GM12892 (cell line): ENCODE measurements around the gene DNASE2.
"Not testable (repeated sequence)": the region's sequence is repeated elsewhere in the genome, so short reads cannot be mapped to it uniquely, and the experiment has no call there.

Experiments used
- DNase-seq: peaks from one replicate; pipeline ENCODE4 v3.0.0; 2011; ENCODE audit not compliant: insufficient read length
- FAIRE-seq: peaks from 2 replicates; lab custom pipeline; 2011; peaks lifted over from hg19 to GRCh38; lab: Jason Lieb, UNC
- POLR2A ChIP-seq: IDR thresholded peaks from 2 replicates; pipeline ENCODE4 v1.6.1; 2011; ENCODE audit warnings: low read depth, low read length, control low read depth
- POLR2AphosphoS5 ChIP-seq: IDR thresholded peaks from 2 replicates; pipeline ENCODE4 v1.6.1; 2011; ENCODE audit warnings: low read depth, low read length, control low read depth
- TAF1 ChIP-seq: IDR thresholded peaks from 2 replicates; pipeline ENCODE4 v1.6.1; 2011; ENCODE audit warnings: low read depth, mild to moderate bottlenecking, control low read depth, low read length, borderline replicate concordance

DNASE2 gene

DNA sequence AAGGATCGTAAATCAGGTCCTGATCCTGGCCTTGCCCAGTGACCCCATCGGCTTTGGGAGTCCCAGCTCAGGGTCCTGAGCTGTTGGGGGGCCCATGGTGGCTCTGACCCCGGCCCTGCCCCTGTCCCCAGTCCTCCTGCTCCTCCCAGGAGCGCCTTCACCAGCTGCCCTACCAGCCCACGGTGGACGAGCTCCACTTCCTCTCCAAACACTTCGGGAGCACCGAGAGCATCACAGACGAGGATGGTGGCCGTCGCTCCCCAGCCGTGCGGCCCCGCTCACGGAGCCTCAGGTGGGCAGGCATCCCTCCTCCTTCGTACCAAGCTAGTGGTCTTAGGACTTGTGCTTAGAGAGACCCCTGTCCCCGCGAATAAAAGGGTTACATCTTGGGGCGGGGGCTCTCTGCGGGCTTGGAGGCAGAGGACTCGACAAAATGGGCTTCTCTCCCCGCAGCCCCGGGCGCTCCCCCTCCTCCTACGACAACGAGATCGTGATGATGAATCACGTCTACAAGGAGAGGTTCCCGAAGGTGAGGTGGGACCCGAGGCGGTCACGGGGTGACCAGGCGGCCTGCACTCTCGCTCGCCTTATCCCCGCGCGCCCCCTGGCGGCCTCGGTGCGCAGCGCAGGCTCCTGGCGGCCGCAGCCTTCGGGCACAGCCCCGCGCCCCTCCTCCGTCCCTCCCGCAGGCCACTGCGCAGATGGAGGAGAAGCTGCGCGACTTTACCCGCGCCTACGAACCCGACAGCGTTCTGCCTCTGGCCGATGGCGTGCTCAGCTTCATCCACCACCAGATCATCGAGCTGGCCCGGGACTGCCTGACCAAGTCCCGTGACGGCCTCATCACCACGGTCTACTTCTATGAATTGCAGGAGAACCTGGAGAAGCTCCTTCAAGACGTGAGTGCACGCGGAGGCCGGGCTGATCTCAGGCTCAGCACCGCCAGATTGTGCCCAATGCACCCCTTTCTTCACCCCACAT, 33.8 kb downstream of the DNASE2 start:
- no peak for TF ChIP-seq TAF1
- TF ChIP-seq POLR2AphosphoS5 = no peak
- no peak for TF ChIP-seq POLR2A
- DNase-seq (peak; percentile 93), FAIRE-seq (peak; percentile 86)

DNA sequence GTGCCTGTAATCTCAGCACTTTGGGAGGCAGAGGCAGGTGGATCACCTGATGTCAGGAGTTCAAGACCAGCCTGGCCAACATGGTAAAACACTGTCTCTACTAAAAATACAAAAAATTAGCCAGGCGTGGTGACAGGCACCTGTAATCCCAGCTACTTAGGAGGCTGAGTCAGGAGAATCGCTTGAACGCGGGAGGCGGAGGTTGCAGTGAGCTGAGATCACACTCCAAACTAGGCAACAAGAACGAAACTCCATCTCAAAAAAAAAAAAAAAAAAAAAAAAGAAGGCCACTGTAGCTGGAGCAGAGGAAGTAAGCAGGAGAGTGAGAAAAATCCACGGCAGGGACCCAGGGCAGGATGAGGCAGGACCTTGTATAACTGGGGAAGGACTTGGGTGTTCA, 34.6 kb downstream of the DNASE2 start:
- DNase-seq, FAIRE-seq: not testable (repeated sequence)

DNA sequence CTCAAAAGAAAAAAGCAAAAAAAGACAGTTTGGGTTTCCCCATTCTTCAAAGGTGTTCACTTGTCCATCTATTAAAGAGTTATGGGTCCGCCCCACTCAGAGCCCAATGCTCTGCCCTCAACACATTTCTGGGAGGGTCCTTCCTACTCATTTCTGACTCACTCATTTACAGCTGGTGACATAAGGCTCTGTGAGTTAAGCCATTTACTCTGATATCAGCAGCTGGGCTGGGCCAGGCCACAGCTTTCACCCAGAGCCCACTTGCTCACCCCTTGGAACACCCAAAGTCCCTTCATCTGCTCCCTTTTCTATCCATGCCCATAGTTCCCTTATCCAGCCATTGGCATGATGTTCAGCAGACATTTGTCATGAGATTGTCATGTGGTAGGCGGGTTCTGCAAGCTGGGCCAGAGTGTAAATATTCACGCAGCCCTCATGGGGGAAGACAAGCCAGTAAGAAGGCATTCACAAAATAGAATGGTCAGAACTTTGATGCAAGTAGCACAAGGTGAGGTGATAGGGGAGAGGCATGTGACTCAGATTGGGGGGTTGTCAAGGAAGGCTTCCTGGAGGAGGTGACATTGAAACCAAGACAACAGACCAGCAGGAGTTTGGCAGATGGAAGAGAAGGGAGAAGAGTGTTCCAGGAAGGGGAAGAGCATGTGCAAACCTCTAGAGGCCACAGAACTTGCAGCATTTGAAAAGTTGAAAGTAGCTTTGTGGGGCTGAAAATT, 37.1 kb downstream of the DNASE2 start:
- DNase-seq (no peak), FAIRE-seq (no peak)
- no peak for TF ChIP-seq POLR2AphosphoS5
- TF ChIP-seq POLR2A = no peak
- no peak for TF ChIP-seq TAF1

DNA sequence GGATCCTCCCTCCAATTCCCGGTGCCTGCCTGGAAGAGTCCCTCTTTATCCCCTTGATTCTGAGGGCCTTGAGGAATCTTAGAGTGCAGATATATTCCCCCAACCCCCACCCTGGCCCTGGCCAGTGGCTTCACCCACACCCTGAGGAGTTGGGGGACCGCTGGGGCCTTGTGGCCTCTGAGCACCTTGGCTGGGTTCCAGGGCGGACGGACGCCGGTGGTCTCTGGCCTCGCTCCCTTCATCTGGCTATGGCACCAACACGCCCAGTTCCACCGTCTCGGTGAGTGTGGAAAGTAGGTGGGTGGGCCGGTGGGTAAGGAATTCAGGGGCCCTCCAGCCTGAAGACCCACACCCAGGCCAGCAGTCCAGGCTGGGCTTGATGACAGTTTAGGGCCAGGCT, 37.9 kb downstream of the DNASE2 start:
- DNase-seq = no peak
- TF ChIP-seq POLR2A (no peak), TAF1 (no peak), POLR2AphosphoS5 (no peak)

DNA sequence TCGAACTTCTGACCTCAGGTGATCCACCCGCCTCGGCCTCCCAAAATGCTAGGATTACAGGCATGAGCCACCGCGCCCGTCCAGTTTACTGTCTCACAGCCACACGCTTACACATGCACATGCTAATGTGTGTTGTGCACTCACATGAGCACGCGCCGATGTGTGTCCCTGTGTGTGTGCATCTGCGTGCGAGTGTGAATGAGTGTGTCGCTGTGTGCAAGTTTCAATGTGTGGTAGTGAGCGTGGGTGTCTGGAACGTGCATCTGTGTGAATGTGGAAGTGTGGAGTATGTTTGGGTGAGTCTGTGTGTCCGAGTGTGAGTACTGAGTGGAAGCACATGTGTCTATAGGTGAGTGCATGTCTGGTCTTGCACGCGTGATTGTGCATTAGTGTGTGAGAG, 38.7 kb downstream of the DNASE2 start:
- no peak for TF ChIP-seq TAF1
- TF ChIP-seq POLR2A = no peak
- TF ChIP-seq POLR2AphosphoS5 = no peak
- FAIRE-seq (no peak), DNase-seq (no peak)

More for the DNA sequence above, 37.9 kb downstream of the DNASE2 start:
- FAIRE-seq = no peak

DNA sequence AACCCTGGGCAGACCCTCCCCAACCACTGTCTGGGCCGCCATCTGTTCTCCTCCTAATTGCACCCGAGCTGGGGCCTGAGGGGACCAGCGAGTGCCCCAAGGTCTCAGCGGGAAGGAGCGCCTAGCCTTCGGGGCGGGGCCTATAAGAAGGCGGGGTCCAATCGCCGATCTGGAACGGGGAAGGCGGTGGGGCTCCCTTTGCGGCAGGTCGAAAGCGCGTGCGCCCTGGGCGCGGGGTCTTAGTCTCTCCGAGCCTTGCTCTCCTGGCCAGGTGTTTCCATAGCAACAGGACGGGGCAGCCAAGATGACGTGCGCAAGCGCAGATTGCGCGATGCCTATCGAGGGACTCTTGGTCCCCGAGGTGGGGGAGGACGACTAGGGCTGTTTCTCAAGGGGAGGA, 40.2 kb downstream of the DNASE2 start:
- DNase-seq = no peak

DNA sequence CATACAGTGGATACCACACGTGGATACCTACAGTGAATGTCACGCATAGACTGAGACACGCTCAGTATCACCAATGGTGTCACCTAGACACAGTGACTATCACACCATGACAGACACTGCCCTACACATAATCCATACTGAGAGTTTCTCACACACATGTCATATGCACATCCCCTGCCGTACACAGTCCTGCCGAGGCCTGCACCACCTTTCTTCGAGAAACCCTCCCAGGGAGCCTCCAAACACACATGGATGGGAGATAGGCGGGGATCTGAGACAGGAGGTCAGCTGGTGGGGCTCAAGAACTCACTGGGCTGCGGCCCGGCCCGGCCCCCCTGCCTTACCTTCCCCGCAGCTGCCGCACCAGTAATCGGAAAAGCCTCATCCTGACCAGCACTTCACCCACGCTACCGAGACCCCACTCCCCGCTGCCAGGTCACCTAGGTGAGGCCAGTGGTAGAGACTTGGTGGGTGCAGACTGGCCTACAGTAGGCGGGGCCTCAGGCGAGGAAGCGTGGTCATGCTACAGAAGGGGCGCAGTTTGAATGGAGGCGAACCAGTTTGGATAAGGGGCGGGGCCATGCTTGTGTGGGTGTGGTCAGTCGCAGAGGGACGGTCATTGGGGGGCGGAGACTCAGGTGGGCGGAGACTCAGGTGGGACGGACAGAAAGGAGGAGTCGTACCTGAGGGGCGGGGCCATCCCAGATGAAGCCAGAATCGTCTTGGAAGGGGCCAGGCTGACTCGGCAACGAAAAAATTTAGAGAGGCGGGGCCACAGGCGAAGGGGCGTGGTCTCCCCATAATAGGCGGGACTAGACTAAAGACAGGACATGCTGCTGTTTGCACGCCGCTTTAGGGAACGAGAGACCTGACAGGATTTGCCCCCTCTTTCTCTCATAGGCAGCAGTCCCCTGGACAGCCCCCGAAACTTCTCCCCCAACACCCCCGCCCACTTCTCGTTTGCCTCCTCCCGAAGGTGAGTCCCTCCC, 40.9 kb downstream of the DNASE2 start:
- TF ChIP-seq POLR2A (no peak), TAF1 (no peak), POLR2AphosphoS5 (no peak)
- DNase-seq = no peak
- FAIRE-seq = no peak

More for the DNA sequence above, 40.2 kb downstream of the DNASE2 start:
- FAIRE-seq = no peak
- TF ChIP-seq POLR2AphosphoS5 (no peak), POLR2A (no peak), TAF1 (no peak)

DNA sequence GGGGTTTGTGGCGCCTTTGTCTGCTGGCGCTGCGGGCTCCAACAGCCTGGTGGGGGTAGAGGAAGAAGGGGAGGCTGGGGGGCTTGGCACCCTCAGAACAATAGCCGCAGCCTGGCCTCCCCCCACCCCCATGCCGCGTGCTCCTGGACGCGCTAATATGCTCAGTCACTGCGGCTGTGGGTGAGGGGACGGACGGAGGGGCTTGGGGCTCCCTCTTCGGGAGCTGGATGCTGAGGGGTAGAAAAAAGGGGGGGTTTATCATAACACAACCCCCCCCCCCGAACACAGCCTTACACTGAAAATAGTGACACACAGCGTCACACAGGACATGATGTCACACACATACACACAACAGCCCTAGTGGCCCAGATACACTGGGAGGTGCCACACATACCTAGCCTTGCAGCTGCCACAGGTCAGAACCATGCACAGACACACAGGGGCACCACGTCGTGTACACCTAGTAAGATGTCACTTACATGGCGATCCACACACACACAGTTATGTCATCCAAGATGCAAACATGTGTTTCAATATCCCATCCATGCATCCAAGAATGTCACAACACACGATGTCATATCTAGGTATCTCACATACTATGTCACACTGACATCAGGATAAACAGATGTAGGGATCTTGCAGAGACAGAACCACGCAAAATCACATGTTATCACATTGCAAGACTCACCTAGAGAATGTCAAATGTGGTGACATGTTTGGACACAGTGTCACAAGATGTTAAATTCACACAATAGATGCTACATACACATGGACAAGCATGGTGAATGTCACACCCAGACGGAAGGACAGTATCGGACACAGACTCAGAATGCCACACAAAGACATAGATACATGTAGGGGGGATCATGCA, 42.1 kb downstream of the DNASE2 start:
- TF ChIP-seq POLR2AphosphoS5 = no peak
- no peak for TF ChIP-seq POLR2A
- TF ChIP-seq TAF1 = no peak
- FAIRE-seq (no peak), DNase-seq (no peak)

DNA sequence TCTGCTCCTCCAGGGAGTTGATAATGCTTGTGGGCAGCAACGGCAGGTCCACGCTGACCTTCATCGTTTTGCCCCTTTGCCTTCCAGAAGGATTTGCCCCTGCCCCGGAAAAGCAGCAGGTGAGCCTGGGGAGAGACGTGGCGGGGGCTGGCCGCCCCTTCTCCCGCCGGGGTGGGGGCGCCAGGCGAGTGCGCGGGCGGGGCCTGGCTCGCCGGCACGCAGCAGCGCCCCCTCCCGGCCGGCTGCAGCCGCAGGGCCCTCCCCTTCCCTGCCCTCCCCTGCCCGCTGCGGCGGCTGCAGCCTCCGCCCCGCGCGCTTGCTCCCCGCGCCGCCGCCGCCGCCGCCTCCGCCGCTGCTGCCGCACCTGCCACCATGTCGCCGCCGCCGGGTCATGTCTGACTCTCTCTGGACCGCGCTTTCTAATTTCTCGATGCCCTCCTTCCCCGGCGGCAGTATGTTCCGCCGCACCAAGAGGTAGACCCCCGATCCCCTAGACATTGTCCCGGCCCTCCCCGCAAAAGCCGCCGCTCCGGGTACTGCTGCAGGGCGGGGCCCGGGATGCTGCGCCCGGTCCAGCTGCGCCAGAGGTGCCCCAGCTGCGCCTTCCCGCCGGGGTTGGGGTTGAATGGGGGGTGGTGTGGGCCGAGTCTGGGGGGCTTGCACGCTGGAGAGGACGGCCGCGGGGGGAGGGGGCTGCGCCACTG, 42.9 kb downstream of the DNASE2 start, which contains the start of gene MAST1:
Gene MAST1 (plus strand): TSS at position 334 of the 704 bp plus-strand sequence. CDS start 58 bp downstream, at position 392.
- FAIRE-seq (peak; percentile 70), DNase-seq (peak; percentile 73)
- TF ChIP-seq POLR2A (no peak), TAF1 (no peak), POLR2AphosphoS5 (no peak)
